ENCODE measurements around the gene KRTAP4-16.
"Not testable (repeated sequence)": the region's sequence is repeated elsewhere in the genome, so short reads cannot be mapped to it uniquely, and the experiment has no call there.

- TF ChIP-seq CTCF (IDR thresholded peaks at IDR 0.05; ENCODE audit: low read length); EZH2 (IDR thresholded peaks at IDR 0.05; ENCODE audit: borderline replicate concordance, low read length): not testable (repeated sequence)
Measured at GRCh38 chr17:41084100-41084856, 17.7 kb downstream of the KRTAP4-16 start, which contains the start of gene KRTAP4-7.
